DMS79 (cell line): Measurements from ENCODE around the gene PECR.
"Not testable (repeated sequence)": the region's sequence is repeated elsewhere in the genome, so short reads cannot be mapped to it uniquely, and the experiment has no call there.

Source experiments
- DNase-seq: peaks from one replicate; lab custom pipeline; 2025; lab: John Stamatoyannopoulos, UW

PECR gene

GRCh38 chr2:216029416-216030129, 52.0 kb downstream of the PECR start:
- no peak for DNase-seq

- DNase-seq, result no peak
Measured at GRCh38 chr2:216024779-216025336, 56.8 kb downstream of the PECR start.

- no peak for DNase-seq
Measured at GRCh38 chr2:216023055-216023648, 58.5 kb downstream of the PECR start.

- DNase-seq, result no peak
Measured at GRCh38 chr2:216021768-216022565, 59.6 kb downstream of the PECR start.

- DNase-seq, result no peak
Measured at GRCh38 chr2:216018709-216019108, 62.9 kb downstream of the PECR start.

- DNase-seq, result no peak
Measured at GRCh38 chr2:216017365-216017764, 64.2 kb downstream of the PECR start.

- DNase-seq, result no peak
Measured at GRCh38 chr2:216016581-216016980, 65.0 kb downstream of the PECR start.

GRCh38 chr2:216015722-216016464, 65.7 kb downstream of the PECR start:
- DNase-seq, result no peak

GRCh38 chr2:216014986-216015385, 66.6 kb downstream of the PECR start:
- DNase-seq, result no peak

- no peak for DNase-seq
Measured at GRCh38 chr2:216014006-216014405, 67.6 kb downstream of the PECR start.

- peak; percentile 50 for DNase-seq
Measured at GRCh38 chr2:216013080-216013909, 68.3 kb downstream of the PECR start, which contains the start of gene MREG. TSS of gene MREG (minus strand) at chr2:216013551. CDS start at chr2:216013327, 224 bp downstream.

- no peak for DNase-seq
Measured at GRCh38 chr2:216012830-216013079, 68.9 kb downstream of the PECR start.

GRCh38 chr2:216012133-216012829, 69.3 kb downstream of the PECR start:
- DNase-seq, result no peak

GRCh38 chr2:216009215-216009614, 72.4 kb downstream of the PECR start:
- DNase-seq, result not testable (repeated sequence)

- no peak for DNase-seq
Measured at GRCh38 chr2:216008387-216008786, 73.2 kb downstream of the PECR start.

- DNase-seq, result no peak
Measured at GRCh38 chr2:216006164-216006663, 75.4 kb downstream of the PECR start.

- DNase-seq, result no peak
Measured at GRCh38 chr2:216004697-216005283, 76.8 kb downstream of the PECR start.

GRCh38 chr2:216003876-216004696, 77.5 kb downstream of the PECR start:
- DNase-seq, result no peak

- DNase-seq, result no peak
Measured at GRCh38 chr2:216002693-216003092, 78.9 kb downstream of the PECR start.
